Measurements from ENCODE around the gene RGL1.
A peak's percentile ranks its signal among the peaks of the same experiment; 100 is the strongest.

The RGL1 gene

GRCh38 chr1:183869664-183870063, 64.7 kb downstream of the RGL1 start:
- no peak for DNase-seq (ENCODE audit: low spot score)

GRCh38 chr1:183870351-183871077, 65.6 kb downstream of the RGL1 start:
- DNase-seq (ENCODE audit: low spot score), result no peak

GRCh38 chr1:183871142-183871541, 66.2 kb downstream of the RGL1 start:
- DNase-seq (ENCODE audit: low spot score), result peak; percentile 90

- peak; percentile 62 for DNase-seq (ENCODE audit: low spot score)
Measured at GRCh38 chr1:183871601-183872000, 66.7 kb downstream of the RGL1 start.

GRCh38 chr1:183872403-183872802, 67.5 kb downstream of the RGL1 start:
- peak; percentile 47 for DNase-seq (ENCODE audit: low spot score)

GRCh38 chr1:183873642-183874041, 68.7 kb downstream of the RGL1 start:
- no peak for DNase-seq (ENCODE audit: low spot score)

- no peak for DNase-seq (ENCODE audit: low spot score)
Measured at GRCh38 chr1:183876309-183876708, 71.4 kb downstream of the RGL1 start.

- DNase-seq (ENCODE audit: low spot score), result peak; percentile 86
Measured at GRCh38 chr1:183877053-183877720, 72.3 kb downstream of the RGL1 start.

GRCh38 chr1:183879494-183879893, 74.6 kb downstream of the RGL1 start:
- no peak for DNase-seq (ENCODE audit: low spot score)

- no peak for DNase-seq (ENCODE audit: low spot score)
Measured at GRCh38 chr1:183879966-183880365, 75.0 kb downstream of the RGL1 start.

- DNase-seq (ENCODE audit: low spot score), result no peak
Measured at GRCh38 chr1:183880531-183881243, 75.8 kb downstream of the RGL1 start.

- peak; percentile 68 for DNase-seq (ENCODE audit: low spot score)
Measured at GRCh38 chr1:183881387-183882131, 76.6 kb downstream of the RGL1 start.

GRCh38 chr1:183882335-183883167, 77.6 kb downstream of the RGL1 start:
- no peak for DNase-seq (ENCODE audit: low spot score)

- no peak for DNase-seq (ENCODE audit: low spot score)
Measured at GRCh38 chr1:183883623-183884022, 78.7 kb downstream of the RGL1 start.

GRCh38 chr1:183884526-183884925, 79.6 kb downstream of the RGL1 start:
- DNase-seq (ENCODE audit: low spot score), result no peak

GRCh38 chr1:183885142-183885735, 80.3 kb downstream of the RGL1 start:
- DNase-seq (ENCODE audit: low spot score), result no peak

- no peak for DNase-seq (ENCODE audit: low spot score)
Measured at GRCh38 chr1:183886083-183886828, 81.3 kb downstream of the RGL1 start.

GRCh38 chr1:183886853-183887252, 81.9 kb downstream of the RGL1 start:
- no peak for DNase-seq (ENCODE audit: low spot score)

GRCh38 chr1:183887826-183888819, 83.2 kb downstream of the RGL1 start:
- no peak for DNase-seq (ENCODE audit: low spot score)

All from globus pallidus (tissue), 1 donor.